ENCODE results near the gene ARID1A.

DNA sequence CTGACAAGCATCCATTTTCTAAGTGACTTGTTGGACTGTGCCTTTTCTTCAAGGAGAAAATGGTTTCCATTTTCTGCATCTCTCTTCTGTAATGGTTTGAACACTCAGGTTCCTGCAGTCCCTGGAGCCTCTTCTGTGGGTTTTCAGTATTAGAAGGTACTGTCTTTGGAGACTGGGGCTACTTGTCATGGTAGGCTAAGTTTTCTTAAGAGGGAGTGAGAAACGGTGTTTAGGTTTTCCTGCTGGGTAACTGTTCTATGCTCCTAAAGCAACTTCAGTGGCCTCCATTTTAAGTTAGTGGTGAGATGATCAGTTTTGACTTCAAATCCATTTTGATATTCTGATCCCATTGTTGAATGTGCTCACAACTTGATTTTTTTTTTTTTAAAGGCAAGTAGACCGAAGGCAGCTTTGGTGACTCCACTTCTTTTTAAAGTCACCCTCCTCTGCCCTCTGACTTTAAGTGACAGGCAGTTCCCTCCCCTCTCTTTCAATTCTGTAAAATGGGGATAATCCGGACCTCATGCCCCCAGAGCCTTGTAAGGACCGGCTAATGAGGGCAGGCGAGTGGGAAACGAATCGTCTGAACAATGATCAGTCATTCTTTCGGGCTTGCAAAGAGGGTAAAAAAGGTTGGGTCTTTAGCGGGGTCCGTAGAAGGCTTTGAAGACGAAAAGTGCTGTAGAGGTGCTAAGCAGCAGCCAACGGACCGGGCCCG lies 1.0 kb upstream of the ARID1A start:
- TF ChIP-seq, protein P1, sequence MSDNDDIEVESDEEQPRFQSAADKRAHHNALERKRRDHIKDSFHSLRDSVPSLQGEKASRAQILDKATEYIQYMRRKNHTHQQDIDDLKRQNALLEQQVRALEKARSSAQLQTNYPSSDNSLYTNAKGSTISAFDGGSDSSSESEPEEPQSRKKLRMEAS (IDR thresholded peaks at IDR 0.05), result no peak
- TF ChIP-seq CREB1 (IDR thresholded peaks at IDR 0.05; ENCODE audit: low read depth) (no peak), CEBPB (IDR thresholded peaks at IDR 0.05) (no peak), YY1 (IDR thresholded peaks at IDR 0.05; ENCODE audit: low read depth) (no peak), EP300 (IDR thresholded peaks at IDR 0.05; ENCODE audit: borderline replicate concordance) (no peak), TAF1 (IDR thresholded peaks at IDR 0.05; ENCODE audit: low read depth) (no peak), RAD21 (IDR thresholded peaks at IDR 0.05; ENCODE audit: low read depth) (no peak), FOXM1 (IDR thresholded peaks at IDR 0.05; ENCODE audit: borderline replicate concordance, low read depth) (no peak), TCF12 (IDR thresholded peaks at IDR 0.05; ENCODE audit: low read depth) (no peak), TEAD4 (IDR thresholded peaks at IDR 0.05) (no peak), NFIC (IDR thresholded peaks at IDR 0.05) (no peak), EGR1 (IDR thresholded peaks at IDR 0.05) (no peak)
- TF ChIP-seq, protein P2, sequence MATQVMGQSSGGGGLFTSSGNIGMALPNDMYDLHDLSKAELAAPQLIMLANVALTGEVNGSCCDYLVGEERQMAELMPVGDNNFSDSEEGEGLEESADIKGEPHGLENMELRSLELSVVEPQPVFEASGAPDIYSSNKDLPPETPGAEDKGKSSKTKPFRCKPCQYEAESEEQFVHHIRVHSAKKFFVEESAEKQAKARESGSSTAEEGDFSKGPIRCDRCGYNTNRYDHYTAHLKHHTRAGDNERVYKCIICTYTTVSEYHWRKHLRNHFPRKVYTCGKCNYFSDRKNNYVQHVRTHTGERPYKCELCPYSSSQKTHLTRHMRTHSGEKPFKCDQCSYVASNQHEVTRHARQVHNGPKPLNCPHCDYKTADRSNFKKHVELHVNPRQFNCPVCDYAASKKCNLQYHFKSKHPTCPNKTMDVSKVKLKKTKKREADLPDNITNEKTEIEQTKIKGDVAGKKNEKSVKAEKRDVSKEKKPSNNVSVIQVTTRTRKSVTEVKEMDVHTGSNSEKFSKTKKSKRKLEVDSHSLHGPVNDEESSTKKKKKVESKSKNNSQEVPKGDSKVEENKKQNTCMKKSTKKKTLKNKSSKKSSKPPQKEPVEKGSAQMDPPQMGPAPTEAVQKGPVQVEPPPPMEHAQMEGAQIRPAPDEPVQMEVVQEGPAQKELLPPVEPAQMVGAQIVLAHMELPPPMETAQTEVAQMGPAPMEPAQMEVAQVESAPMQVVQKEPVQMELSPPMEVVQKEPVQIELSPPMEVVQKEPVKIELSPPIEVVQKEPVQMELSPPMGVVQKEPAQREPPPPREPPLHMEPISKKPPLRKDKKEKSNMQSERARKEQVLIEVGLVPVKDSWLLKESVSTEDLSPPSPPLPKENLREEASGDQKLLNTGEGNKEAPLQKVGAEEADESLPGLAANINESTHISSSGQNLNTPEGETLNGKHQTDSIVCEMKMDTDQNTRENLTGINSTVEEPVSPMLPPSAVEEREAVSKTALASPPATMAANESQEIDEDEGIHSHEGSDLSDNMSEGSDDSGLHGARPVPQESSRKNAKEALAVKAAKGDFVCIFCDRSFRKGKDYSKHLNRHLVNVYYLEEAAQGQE (IDR thresholded peaks at IDR 0.05; ENCODE audit: low read depth), result no peak
- TF ChIP-seq, protein P3, sequence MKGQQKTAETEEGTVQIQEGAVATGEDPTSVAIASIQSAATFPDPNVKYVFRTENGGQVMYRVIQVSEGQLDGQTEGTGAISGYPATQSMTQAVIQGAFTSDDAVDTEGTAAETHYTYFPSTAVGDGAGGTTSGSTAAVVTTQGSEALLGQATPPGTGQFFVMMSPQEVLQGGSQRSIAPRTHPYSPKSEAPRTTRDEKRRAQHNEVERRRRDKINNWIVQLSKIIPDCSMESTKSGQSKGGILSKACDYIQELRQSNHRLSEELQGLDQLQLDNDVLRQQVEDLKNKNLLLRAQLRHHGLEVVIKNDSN (IDR thresholded peaks at IDR 0.05), result no peak

Measured in Ishikawa (cell line).